HG03280 (cell line): ENCODE results near the gene KHK.

Experiments used
- ATAC-seq: cut with Tn5 transposase; IDR thresholded peaks from one replicate; pipeline ENCODE4 v1.9.1; 2021; ENCODE audit warnings: mild to moderate bottlenecking, moderate library complexity; ENCODE audit not compliant: unreplicated experiment

KHK gene

DNA sequence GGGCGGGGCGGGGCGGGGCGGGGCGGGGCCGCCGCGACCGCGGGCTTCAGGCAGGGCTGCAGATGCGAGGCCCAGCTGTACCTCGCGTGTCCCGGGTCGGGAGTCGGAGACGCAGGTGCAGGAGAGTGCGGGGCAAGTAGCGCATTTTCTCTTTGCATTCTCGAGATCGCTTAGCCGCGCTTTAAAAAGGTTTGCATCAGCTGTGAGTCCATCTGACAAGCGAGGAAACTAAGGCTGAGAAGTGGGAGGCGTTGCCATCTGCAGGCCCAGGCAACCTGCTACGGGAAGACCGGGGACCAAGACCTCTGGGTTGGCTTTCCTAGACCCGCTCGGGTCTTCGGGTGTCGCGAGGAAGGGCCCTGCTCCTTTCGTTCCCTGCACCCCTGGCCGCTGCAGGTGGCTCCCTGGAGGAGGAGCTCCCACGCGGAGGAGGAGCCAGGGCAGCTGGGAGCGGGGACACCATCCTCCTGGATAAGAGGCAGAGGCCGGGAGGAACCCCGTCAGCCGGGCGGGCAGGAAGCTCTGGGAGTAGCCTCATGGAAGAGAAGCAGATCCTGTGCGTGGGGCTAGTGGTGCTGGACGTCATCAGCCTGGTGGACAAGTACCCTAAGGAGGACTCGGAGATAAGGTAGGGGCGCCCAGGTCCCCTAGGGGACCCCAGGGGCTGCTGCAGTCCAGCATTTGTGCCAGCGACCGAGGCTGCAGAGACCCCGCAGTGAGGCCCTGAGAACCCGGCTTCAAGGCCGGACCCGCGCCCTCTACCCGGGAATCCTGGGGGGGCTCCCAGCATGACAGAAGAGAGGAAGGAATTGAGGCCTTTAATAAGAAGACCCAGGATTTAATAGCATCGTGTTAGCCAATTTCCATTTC, at the start of gene KHK:
KHK (plus strand) TSS at position 49 of the 870 bp plus-strand sequence; CDS start at position 537, 488 bp downstream.
- peak; percentile 7 for ATAC-seq

DNA sequence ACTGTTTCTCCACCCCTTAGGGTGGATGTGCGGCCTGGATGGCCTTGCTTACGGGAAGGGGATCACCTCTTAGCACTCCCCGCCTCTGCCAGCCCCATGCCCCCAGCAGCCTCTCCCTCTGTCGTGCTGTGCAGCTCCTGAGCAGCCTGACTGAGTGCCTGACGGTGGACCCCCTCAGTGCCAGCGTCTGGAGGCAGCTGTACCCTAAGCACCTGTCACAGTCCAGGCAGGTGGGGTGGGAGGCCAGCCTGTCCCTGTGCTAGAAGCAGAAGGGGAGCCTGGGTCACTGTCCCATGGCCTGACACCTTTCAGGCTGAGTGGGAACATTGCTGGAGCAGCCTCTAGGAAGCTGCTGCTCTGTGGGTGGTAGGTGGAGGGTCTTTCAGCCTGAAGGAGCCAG, 48.6 kb upstream of the KHK start:
- ATAC-seq = no peak

- no peak for ATAC-seq
Measured at GRCh38 chr2:27038631-27039339, 47.8 kb upstream of the KHK start.

GRCh38 chr2:27039426-27039825, 47.1 kb upstream of the KHK start:
- no peak for ATAC-seq

DNA sequence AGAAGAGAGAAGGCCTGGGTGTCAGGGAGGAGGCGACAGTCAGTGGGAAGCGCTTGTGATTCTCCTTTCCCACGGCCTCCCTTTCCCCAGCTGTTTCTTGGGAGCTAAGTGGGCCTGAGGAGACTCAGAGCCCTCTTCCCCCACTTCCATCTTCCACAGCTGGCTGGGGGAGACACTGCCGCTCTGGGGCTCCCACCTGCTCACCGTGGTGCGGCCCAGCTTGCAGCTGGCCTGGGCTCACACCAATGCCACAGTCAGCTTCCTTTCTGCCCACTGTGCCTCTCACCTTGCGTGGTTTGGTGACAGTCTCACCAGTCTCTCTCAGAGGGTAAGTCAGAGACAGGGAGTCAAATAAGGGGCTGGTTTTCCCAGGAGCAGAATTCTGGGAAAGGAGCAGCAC, 46.7 kb upstream of the KHK start:
- ATAC-seq = no peak

GRCh38 chr2:27040282-27040681, 46.3 kb upstream of the KHK start:
- ATAC-seq = no peak

GRCh38 chr2:27041752-27042151, 44.8 kb upstream of the KHK start:
- ATAC-seq = no peak

DNA sequence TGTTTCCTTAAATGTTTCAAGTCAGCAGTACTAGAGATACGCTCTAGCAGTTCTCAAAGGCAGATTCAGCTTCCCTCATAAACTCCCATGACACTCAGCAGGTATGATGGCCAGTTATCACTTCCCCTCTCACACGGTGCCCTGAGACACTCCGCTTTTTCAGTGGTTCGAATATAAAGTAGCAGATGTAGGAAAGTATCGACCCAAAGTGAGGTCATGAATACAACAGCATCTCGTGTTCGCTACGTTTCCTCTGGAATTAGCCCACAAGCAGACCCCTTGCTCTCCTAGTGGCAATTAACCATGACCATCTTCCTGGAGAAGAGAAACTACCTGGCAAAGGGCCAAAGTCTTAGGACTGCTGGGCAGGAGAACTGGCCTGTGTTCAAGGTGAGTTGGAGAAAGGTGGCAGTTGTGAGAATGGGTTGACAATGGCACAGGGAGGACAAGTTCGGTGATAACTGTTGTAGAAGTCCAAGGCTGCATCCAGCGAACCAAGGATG, 44.4 kb upstream of the KHK start:
- no peak for ATAC-seq

GRCh38 chr2:27042985-27043634, 43.5 kb upstream of the KHK start:
- ATAC-seq = no peak

- peak; percentile 13 for ATAC-seq
Measured at GRCh38 chr2:27049422-27050280, 36.9 kb upstream of the KHK start.

DNA sequence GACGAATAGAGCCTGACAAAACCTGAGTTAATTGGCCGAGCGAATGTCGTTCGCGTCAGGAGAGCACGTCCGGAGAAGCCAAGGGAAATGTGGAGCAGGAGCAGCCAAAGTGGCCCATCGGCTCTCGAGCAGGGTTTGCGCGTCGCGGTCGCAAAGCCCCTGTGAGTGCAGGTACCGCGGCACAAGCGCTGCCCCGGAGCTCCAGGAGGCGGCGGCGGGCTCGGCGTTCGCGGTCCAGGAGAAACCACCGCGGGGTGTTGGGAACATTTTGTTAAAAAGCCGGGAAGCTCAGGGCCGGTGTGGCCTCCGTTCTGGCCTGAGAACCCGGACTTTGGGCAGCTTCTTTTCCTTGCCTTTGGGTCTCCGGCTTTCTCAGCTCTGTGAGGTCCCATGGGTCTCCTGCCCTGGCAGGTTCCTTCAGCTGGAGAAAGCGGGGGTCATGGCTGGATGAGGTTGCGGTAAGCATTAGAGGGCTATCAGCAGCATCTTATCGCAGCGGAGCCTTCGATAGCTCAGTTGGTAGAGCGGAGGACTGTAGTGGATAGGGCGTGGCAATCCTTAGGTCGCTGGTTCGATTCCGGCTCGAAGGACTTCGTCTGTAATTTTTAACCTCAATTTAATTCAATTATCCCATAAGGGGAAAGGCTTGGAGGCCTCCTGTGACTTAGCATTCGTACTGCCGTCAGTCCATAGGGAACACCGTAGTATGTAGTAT, 36.1 kb upstream of the KHK start:
- peak; percentile 47 for ATAC-seq

- peak; percentile 72 for ATAC-seq
Measured at GRCh38 chr2:27050996-27051901, 35.3 kb upstream of the KHK start, which contains the start of gene AGBL5. TSS of gene AGBL5 (plus strand) at chr2:27051668. CDS start at chr2:27052959, 1,291 bp downstream.

GRCh38 chr2:27051902-27052645, 34.5 kb upstream of the KHK start:
- ATAC-seq = no peak

DNA sequence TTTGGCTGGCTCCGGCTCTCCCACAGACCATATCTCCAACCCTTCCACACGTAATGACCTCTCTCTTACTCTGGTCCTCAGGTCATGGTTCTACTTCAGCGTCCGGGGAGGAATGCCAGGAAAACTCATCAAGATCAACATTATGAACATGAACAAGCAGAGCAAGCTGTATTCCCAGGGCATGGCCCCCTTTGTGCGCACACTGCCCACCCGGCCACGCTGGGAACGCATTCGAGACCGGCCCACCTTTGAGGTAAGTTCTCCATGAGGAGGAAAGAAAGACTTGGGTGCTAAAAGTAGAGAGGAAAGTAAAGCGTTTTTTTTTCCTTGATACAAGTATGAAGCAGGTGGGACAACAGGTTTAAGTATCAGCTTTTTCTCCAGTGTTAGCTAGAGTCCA, 33.3 kb upstream of the KHK start:
- ATAC-seq = no peak

DNA sequence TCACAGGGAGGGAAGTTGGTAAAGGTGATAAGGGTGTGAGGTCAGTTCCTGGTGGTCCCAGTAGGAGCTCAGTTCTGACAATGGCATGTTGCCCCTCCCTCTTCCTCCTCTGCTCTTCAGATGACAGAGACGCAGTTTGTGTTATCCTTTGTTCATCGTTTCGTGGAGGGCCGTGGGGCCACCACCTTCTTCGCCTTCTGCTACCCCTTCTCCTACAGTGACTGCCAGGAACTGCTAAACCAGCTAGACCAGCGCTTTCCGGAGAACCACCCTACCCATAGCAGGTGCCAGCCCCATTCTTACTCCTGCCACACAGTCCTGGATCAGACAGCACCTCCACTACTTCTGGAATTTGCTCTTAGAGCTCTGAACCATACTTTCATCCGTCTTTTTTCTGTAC, 32.8 kb upstream of the KHK start:
- ATAC-seq = no peak

DNA sequence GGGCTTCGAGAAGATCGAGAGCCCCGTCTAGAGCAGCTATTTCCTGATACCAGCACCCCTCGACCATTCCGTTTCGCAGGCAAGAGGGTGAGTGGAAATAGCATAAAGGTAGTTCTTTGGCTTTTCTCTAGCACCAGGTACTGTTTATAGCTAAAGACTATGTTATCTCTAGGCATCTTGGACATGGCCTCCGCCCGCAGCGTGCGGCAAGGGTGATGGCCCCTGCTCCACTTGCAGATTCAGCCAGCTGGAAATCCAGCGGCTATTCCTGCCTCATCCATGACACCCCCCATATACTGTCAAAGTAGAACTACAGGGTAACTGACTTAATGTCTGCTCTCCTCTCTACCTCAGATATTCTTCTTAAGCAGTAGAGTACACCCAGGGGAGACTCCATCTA, 31.9 kb upstream of the KHK start:
- no peak for ATAC-seq

DNA sequence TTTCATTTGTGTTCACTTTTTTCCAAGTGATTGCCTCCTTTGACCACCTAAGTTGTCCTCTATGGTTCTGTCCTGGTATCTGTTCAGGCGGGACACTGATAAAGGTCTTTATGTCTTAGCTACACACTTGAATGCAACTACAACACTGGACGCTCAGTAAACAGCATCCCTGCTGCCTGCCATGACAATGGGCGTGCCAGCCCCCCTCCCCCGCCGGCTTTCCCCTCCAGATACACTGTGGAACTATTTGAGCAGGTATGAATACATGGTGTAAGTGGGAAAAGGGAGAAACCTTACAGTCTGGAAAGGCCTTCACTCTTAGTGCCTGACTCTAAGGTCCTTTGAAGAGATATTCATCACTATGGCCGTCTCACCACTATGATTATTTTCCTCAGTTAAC, 29.4 kb upstream of the KHK start:
- no peak for ATAC-seq

- no peak for ATAC-seq
Measured at GRCh38 chr2:27058210-27058609, 28.4 kb upstream of the KHK start.
